Measurements from ENCODE around the gene ASB16. TPM values are rescaled to one million over a fixed set of nuclear protein-coding genes. Genes with fewer than 3 reads are reported as not detected.

ASB16 gene
- total and polyA plus RNA-seq, 2 donors (not counting 3 experiments of a cell fraction or from before 2014, with no cell fraction given), result not detected

DNA sequence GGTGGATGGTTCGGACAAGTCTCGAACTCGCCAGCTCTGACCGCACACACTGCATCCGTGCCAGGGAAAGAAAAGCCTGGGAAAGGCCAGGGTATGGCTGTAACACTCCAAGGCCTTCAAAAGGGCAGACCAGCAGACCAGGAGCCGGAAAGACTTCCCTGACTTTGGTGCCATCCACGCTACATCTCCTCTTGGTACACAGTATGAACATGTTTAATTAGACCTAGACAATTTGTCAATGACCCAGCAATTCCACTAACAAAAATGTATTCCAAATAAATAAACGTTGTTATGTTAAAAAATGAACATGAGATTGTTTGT is 46.4 kb upstream of the ASB16 start:
- Histone ChIP-seq H3K4me3 (replicated peaks in 1 of 3; ENCODE audit: insufficient read depth in 1 of 3, low read depth in 1 of 3, low read length in 3 of 3) (peak overlapping the region; percentile 29 to 72 (median 56)), H3K36me3 (ENCODE audit: control insufficient read depth in 2 of 2, extremely low read depth in 1 of 2, insufficient read depth in 2 of 2, low read length in 2 of 2) (no peaks in the 10 kb centered on the region), H3K27ac (ENCODE audit: insufficient read depth, low read depth, low read length) (peak overlapping the region; percentile 51), H3K79me2 (ENCODE audit: control insufficient read depth, insufficient read depth, low read length) (no peaks in the 10 kb centered on the region), H3K4me2 (ENCODE audit: insufficient read depth, low read length) (peak overlapping the region; percentile 65), H3K27me3 (ENCODE audit: control insufficient read depth in 2 of 2, insufficient read depth in 2 of 2, low read length in 2 of 2) (peaks cover 2 to 7% of the 10 kb centered on the region in 2 experiments), H4K20me1 (replicated peaks; ENCODE audit: control insufficient read depth, extremely low read depth, insufficient read depth, low read length) (no peaks in the 10 kb centered on the region), H3K9me1 (replicated peaks; ENCODE audit: control insufficient read depth, extremely low read depth, insufficient read depth, low read length) (no peaks in the 10 kb centered on the region), H3K9ac (replicated peaks; ENCODE audit: extremely low read depth, insufficient read depth, low read length) (peak overlapping the region; percentile 73), H2AFZ (ENCODE audit: low read depth, low read length) (peak overlapping the region; percentile 89), H3K9me3 (replicated peaks; ENCODE audit: control insufficient read depth, insufficient read depth, low read length) (no peaks in the 10 kb centered on the region), H3K4me1 (ENCODE audit: control insufficient read depth, extremely low read depth, insufficient read depth, low read length) (peaks cover 7% of the 10 kb centered on the region)
- TF ChIP-seq FOS (IDR thresholded peaks at IDR 0.05; ENCODE audit: borderline replicate concordance, insufficient read depth, low read length) (no peak), EZH2 (IDR thresholded peaks at IDR 0.05; ENCODE audit: borderline replicate concordance, low read depth, low read length, severe bottlenecking) (no peak), POLR2AphosphoS5 (IDR thresholded peaks at IDR 0.05; ENCODE audit: insufficient read depth, low read depth, low read length) (no peak), JUN (IDR thresholded peaks at IDR 0.05; ENCODE audit: borderline replicate concordance, insufficient read depth, insufficient read length, low read depth) (no peak), POLR2A (IDR thresholded peaks at IDR 0.05; ENCODE audit: low read depth, low read length) (no peak), GATA2 (IDR thresholded peaks at IDR 0.05; ENCODE audit: insufficient read depth, insufficient read length, low read depth, low read length) (no peak), MYC (IDR thresholded peaks at IDR 0.05; ENCODE audit: low read depth, low read length) (no peak)
- TF ChIP-seq, protein P1, sequence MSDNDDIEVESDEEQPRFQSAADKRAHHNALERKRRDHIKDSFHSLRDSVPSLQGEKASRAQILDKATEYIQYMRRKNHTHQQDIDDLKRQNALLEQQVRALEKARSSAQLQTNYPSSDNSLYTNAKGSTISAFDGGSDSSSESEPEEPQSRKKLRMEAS (IDR thresholded peaks at IDR 0.05; ENCODE audit: insufficient read depth, insufficient read length), result no peak
- TF ChIP-seq, protein P2, sequence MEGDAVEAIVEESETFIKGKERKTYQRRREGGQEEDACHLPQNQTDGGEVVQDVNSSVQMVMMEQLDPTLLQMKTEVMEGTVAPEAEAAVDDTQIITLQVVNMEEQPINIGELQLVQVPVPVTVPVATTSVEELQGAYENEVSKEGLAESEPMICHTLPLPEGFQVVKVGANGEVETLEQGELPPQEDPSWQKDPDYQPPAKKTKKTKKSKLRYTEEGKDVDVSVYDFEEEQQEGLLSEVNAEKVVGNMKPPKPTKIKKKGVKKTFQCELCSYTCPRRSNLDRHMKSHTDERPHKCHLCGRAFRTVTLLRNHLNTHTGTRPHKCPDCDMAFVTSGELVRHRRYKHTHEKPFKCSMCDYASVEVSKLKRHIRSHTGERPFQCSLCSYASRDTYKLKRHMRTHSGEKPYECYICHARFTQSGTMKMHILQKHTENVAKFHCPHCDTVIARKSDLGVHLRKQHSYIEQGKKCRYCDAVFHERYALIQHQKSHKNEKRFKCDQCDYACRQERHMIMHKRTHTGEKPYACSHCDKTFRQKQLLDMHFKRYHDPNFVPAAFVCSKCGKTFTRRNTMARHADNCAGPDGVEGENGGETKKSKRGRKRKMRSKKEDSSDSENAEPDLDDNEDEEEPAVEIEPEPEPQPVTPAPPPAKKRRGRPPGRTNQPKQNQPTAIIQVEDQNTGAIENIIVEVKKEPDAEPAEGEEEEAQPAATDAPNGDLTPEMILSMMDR (IDR thresholded peaks at IDR 0.05; ENCODE audit: extremely low read depth in 1 of 2, insufficient read depth in 1 of 2, low read depth in 1 of 2, low read length in 2 of 2), result no peak
- peak; percentile 40 for FAIRE-seq
- intact Hi-C loops (cut with micrococcal nuclease) (no loop called here), dilution Hi-C loops (cut with MboI; ENCODE audit: extremely low pct_ligation_motif_present, low sequenced_read_pairs) (no loop called here)
- ChIA-PET POLR2A (interaction anchor here (0.7 to 1.2 kb wide), 6 partner anchors 14 to 80 kb away, joined by 3 to 6 read pairs (median 4); partner anchors contain the start of gene LSM12), CTCF (interaction anchor here (0.9 to 2.2 kb wide), 19 partner anchors 8 to 180 kb away, joined by 3 to 17 read pairs (median 7); partner anchors contain the start of gene G6PC3)
- no TSS peak for BruUV-seq (replicated peaks)
- no peak for DNase-seq (ENCODE audit: low read depth, low spot score)

All from endothelial cell of umbilical vein (primary cell).